HUES48 (cell line): ENCODE results near the gene YIPF3.
"Not testable (repeated sequence)": the region's sequence is repeated elsewhere in the genome, so short reads cannot be mapped to it uniquely, and the experiment has no call there.

Source experiments
- H3K27ac ChIP-seq: one replicate; pipeline ENCODE4 v1.7.0; 2013; ENCODE audit warnings: low read depth, low read length, inconsistent platforms
- H3K27me3 ChIP-seq: 2 replicates; pipeline ENCODE4 v1.6.1; 2013; ENCODE audit warnings: mild to moderate bottlenecking, low read length; ENCODE audit not compliant: control insufficient read depth, insufficient read depth
- H3K36me3 ChIP-seq: 2 replicates; pipeline ENCODE4 v1.6.1; 2013; ENCODE audit warnings: low read length; ENCODE audit not compliant: control insufficient read depth, insufficient read depth
- H3K4me1 ChIP-seq: 2 replicates; pipeline ENCODE4 v1.6.1; 2013; ENCODE audit warnings: mild to moderate bottlenecking, low read length; ENCODE audit not compliant: control insufficient read depth, insufficient read depth
- H3K4me3 ChIP-seq: 2 replicates; pipeline ENCODE4 v1.5.1; 2013; ENCODE audit warnings: mild to moderate bottlenecking, low read depth, low read length
- H3K9ac ChIP-seq: 2 replicates; pipeline ENCODE4 v1.6.1; 2013; ENCODE audit warnings: mild to moderate bottlenecking, low read depth, low read length, moderate library complexity
- H3K9me3 ChIP-seq: 2 replicates; pipeline ENCODE4 v1.6.1; 2013; ENCODE audit warnings: low read length; ENCODE audit not compliant: control insufficient read depth, insufficient read depth

The YIPF3 gene

GRCh38 chr6:43499028-43499815, 17.5 kb downstream of the YIPF3 start:
- peaks cover 66% of the 10 kb centered on the region for H3K36me3 ChIP-seq
- no peak overlapping the region for H3K9ac ChIP-seq
- H3K27me3 ChIP-seq: no peaks in the 10 kb centered on the region
- no peak overlapping the region for H3K27ac ChIP-seq
- no peak overlapping the region for H3K4me3 ChIP-seq
- peaks cover 13% of the 10 kb centered on the region for H3K4me1 ChIP-seq
- no peaks in the 10 kb centered on the region for H3K9me3 ChIP-seq

DNA sequence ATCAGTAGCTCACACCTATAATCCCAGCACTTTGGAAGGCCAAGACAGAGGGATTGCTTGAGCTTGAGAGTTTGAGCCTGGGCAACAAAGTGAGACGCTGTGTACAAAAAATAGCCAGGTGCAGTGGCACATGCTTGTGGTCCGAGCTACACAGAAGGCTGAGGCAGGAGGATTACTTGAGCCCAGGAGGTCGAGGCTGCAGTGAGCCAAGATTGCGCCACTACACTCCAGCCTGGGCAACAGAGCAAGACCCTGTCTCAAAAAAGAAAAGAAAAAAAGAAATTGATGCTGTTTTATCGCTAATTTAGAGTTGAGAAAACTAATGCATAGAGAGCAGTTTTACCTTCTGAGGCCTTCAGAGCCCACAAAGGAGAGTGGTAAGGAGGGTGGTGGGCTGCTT, 18.4 kb downstream of the YIPF3 start:
- H3K4me1 ChIP-seq: peaks cover 13% of the 10 kb centered on the region
- H3K36me3 ChIP-seq: peaks cover 60% of the 10 kb centered on the region
- not testable (repeated sequence) for H3K27me3 ChIP-seq, H3K9me3 ChIP-seq, H3K4me3 ChIP-seq, H3K27ac ChIP-seq, H3K9ac ChIP-seq

DNA sequence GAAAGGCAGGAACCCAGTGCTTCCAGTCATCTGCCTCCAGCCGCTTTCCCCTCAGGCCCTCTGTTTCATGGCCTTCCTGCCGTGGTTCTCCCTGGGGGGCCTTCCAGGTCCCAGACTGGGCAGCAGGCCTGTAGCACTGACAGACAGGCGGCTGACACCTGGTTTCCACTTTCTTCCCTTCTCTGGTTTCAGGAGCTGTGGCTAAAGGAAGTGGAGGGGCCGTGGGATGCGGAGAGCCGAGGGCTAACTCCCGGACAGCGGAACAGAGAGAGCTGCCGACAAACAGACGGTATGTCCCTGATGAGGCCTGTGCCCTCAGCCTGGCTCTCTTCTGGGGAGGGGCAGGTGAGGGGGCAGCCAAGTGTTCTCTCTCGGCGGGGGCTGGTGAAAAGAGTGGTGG, 19.0 kb downstream of the YIPF3 start:
- no peak overlapping the region for H3K27ac ChIP-seq
- H3K4me3 ChIP-seq: no peak overlapping the region
- peaks cover 54% of the 10 kb centered on the region for H3K36me3 ChIP-seq
- no peaks in the 10 kb centered on the region for H3K9me3 ChIP-seq
- H3K27me3 ChIP-seq: no peaks in the 10 kb centered on the region
- peaks cover 19% of the 10 kb centered on the region for H3K4me1 ChIP-seq
- no peak overlapping the region for H3K9ac ChIP-seq

- Histone ChIP-seq H3K4me3 (no peak overlapping the region), H3K36me3 (peaks cover 47% of the 10 kb centered on the region), H3K4me1 (peaks cover 24% of the 10 kb centered on the region), H3K27me3 (no peaks in the 10 kb centered on the region), H3K9ac (no peak overlapping the region), H3K9me3 (no peaks in the 10 kb centered on the region), H3K27ac (no peak overlapping the region)
These were observed 19.7 kb downstream of the YIPF3 start for GRCh38 chr6:43497129-43497396.

GRCh38 chr6:43496370-43497128, 20.2 kb downstream of the YIPF3 start:
- no peaks in the 10 kb centered on the region for H3K27me3 ChIP-seq
- H3K4me3 ChIP-seq: no peak overlapping the region
- peaks cover 24% of the 10 kb centered on the region for H3K4me1 ChIP-seq
- peaks cover 42% of the 10 kb centered on the region for H3K36me3 ChIP-seq
- H3K9me3 ChIP-seq: no peaks in the 10 kb centered on the region
- H3K9ac ChIP-seq: no peak overlapping the region
- H3K27ac ChIP-seq: peak overlapping the region; percentile 66

DNA sequence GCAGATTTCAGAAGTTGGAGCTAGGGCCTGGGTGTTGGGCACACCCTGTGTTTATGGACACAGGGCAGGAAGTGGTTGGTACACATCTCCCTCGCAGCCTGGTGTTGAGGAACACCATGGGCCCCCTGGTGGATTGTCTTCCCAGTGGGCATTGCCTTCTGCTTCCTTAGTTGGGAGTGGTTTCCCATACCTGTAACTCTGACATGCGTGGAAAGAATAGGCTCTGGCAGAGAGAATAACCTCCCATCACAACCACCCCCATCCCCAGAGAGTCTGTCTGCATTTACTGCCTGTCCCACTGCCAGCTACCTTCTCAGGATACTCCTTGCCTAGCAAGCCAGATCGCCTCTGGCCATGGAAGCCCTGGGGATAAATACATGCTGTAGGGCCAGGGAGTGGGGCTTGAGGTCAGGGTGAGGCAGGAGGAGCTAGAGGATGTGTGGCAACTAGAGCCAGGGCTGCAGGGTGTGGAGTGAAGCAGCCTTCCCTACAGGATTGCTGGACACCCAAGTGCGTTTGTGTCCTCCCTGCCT, 21.3 kb downstream of the YIPF3 start:
- peaks cover 24% of the 10 kb centered on the region for H3K4me1 ChIP-seq
- H3K27me3 ChIP-seq: no peaks in the 10 kb centered on the region
- H3K9ac ChIP-seq: no peak overlapping the region
- H3K27ac ChIP-seq: peak overlapping the region; percentile 66
- no peak overlapping the region for H3K4me3 ChIP-seq
- no peaks in the 10 kb centered on the region for H3K9me3 ChIP-seq
- peaks cover 31% of the 10 kb centered on the region for H3K36me3 ChIP-seq

- Histone ChIP-seq H3K9me3 (no peaks in the 10 kb centered on the region), H3K4me3 (no peak overlapping the region), H3K4me1 (peaks cover 24% of the 10 kb centered on the region), H3K9ac (no peak overlapping the region), H3K27me3 (no peaks in the 10 kb centered on the region), H3K27ac (no peak overlapping the region), H3K36me3 (peaks cover 26% of the 10 kb centered on the region)
These were observed 22.0 kb downstream of the YIPF3 start for GRCh38 chr6:43494766-43495165.

DNA sequence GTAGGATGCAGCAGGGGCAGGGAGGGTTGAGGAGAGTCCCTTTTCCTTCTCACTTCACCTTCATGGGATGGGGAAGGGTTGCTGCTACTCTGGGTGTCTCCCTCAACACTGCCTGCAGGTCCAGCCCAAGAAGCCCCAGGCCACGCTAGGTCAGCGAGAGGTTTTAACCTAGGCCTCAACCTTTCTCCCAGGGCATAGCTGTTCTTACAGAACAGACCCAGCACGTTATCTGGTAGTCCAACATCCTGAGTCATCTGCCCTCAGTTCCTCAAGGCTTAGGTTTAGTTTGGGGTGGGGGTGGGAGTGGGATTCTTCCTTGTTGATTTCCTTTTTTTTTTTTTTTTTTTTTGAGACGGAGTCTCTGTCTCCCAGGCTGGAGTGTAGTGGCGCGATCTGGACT, 22.4 kb downstream of the YIPF3 start:
- H3K9me3 ChIP-seq: no peaks in the 10 kb centered on the region
- no peak overlapping the region for H3K9ac ChIP-seq
- H3K4me1 ChIP-seq: peaks cover 24% of the 10 kb centered on the region

GRCh38 chr6:43493833-43494232, 22.9 kb downstream of the YIPF3 start:
- no peaks in the 10 kb centered on the region for H3K27me3 ChIP-seq
- H3K27ac ChIP-seq: no peak overlapping the region
- peaks cover 24% of the 10 kb centered on the region for H3K4me1 ChIP-seq
- H3K9me3 ChIP-seq: no peaks in the 10 kb centered on the region
- no peak overlapping the region for H3K9ac ChIP-seq
- H3K4me3 ChIP-seq: no peak overlapping the region
- H3K36me3 ChIP-seq: peaks cover 24% of the 10 kb centered on the region

More for the DNA sequence above, 22.4 kb downstream of the YIPF3 start:
- Histone ChIP-seq H3K36me3 (peaks cover 26% of the 10 kb centered on the region), H3K27me3 (no peaks in the 10 kb centered on the region), H3K4me3 (no peak overlapping the region), H3K27ac (no peak overlapping the region)

DNA sequence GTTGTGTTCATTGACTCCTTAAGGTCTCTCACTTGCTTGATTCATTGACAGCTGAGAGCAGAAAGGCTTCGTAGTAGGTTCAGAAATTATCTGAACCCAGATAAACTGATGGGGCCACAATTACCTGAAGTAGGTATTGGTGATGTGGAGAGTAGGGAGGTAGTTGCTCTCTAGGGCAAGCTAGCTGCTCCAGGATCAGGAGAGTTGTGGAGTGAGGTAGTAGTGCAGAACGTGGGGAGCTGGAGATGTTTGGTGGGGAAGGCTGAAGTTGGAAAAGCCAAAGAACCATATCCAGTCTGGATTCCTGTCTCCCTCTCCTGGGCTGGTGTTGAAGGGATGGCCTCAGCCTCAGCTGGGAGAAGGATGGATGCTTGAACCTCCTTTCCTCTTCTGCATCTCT, 23.5 kb downstream of the YIPF3 start:
- Histone ChIP-seq H3K4me1 (peaks cover 24% of the 10 kb centered on the region), H3K9ac (no peak overlapping the region), H3K27ac (no peak overlapping the region), H3K9me3 (no peaks in the 10 kb centered on the region), H3K4me3 (no peak overlapping the region), H3K27me3 (no peaks in the 10 kb centered on the region), H3K36me3 (peaks cover 18% of the 10 kb centered on the region; the same call in 1 of the 2 replicates)

GRCh38 chr6:43492673-43493072, 24.1 kb downstream of the YIPF3 start:
- Histone ChIP-seq H3K9me3 (no peaks in the 10 kb centered on the region), H3K27ac (peak overlapping the region; percentile 23), H3K9ac (no peak overlapping the region), H3K4me1 (peaks cover 24% of the 10 kb centered on the region), H3K4me3 (no peak overlapping the region), H3K27me3 (no peaks in the 10 kb centered on the region), H3K36me3 (peaks cover 13% of the 10 kb centered on the region; the same call in 1 of the 2 replicates)
